ENCODE measurements around the gene MAML3.

MAML3 gene

DNA sequence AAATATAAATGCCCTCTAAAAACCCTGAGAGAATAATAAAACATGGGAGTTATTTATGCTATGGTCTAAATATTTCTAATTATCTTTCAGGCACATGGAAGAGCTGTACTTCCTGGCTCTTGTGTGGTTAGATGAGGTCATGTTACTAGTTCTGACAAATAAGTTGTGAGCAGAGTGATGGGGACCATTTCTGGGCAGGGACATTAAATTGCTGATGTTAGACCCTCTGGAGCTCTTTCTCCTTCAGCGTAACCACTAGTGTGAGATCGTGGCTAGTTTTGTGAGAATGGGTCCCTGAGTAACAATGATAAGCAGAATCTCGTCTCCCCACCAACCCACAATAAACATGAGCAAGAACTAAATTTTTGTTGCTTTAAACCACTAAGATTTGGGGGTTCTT lies 108.0 kb downstream of the MAML3 start:
- DNase-seq (ENCODE audit: low read depth): no peak

DNA sequence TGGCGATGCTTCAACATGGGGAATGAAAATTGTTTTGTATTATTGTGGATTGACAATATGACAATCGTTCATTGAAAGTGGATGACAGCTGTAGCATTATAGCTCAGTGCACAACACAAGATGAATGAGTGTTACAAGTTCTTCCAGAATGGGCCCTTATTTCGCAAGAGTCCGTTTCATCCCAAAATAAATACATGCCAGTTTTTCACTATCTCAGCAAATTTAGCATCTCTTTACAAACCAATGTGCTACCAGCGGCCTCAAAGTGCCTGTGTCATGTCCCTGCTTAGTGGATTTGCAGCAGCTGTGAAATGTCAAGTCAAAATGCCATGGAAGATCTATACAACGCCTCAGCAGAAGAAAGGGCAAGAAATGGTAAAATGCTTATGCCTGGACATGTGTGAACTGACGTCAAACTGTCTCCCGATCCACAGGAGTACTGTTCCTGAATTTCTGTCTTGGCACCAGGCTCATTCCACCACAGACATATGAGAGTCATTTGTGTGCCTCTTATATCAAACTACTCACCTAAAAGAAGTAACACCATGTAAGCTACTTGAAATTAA lies 109.6 kb downstream of the MAML3 start:
- DNase-seq (ENCODE audit: low read depth): no peak

DNA sequence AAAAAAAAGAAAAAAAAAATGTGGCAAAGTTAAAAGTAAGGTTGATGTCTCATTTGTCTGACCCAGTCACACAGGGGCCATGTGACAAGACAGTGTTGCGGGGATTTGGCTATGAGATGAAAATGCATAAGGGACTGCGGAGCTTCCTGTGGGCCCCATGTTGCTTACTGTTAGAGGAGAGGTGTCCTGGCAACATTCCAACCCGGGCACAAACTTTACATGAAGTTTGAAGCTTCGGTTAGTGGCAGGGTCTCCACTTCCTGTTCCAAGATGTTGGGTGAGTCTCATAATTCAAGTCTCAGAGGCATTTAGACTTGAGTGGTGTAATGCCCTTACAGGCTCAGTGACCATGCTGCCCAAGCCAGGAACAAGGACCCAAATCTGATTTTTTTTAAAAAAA lies 111.3 kb downstream of the MAML3 start:
- no peak for DNase-seq (ENCODE audit: low read depth)

DNA sequence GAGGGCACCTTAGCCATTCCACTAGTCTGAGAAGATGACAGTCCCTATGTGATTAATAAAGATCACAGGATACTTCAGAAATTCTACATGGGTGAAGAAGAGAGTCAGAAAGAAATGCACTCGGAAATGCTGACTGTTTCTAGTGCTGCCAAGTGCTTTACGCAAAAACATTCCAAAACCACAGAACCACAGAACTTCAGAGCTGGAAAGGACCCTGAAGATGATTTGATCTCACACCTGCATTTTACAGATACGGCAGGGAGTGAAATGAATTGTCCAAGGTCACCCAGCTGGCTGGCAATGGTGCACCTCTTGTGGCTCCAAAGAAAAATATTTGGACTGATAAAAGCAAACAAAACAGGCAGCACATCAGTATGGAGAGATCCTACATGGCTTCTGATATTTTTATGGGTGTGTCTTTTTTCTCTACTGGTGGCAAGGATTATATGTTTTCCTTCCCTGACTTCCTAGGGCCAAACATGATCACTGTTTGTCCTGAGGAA lies 115.9 kb downstream of the MAML3 start:
- no peak for DNase-seq (ENCODE audit: low read depth)

DNA sequence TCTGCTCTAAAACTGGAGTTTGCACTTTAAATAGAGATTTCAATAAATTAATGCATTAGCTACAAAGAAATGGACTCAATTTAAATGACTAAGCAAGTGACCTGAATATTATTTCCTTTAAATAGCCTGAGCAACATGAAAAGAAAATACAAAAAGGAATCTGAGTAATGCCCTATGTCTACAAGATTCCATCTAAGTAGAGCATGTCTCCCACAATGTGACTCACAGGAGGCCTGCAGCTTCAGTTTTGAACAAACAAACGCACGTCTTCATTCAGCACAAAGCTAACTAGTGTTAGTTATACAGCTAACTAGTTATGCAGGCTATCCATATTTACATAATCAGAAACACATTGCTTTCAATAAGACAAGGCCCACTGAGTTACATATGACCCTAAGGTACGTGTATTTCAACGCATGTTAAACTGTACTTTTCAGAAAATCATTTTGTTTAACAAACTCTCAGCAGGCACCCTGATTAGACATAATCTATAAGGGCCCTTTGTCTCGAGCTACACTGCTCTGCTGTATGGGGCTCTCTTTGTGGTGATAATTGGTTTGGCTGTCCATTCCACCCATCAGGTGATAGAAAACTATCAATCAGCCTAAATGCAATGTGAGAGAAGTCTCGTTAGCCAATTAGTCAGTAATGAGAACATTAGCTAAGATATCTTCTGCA lies 116.5 kb downstream of the MAML3 start:
- DNase-seq (ENCODE audit: low read depth): no peak

DNA sequence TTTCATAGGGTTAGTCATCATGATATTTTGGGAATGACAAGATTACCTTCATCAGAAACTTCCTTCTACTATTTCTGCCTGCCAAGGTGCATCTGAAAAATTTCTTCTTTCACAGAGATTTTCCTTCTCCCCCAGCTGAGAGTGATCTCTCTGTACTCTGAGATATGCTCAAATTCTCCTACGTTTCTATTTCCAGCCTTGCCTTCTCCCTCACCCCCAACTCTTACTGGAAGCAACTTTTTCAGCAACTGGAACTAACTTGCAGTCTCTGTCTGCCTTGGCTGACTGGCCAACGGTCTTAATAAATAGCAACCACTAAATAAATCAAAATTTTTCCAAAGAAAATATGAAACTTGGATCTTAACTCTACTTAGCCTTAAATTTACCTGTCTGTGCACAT lies 122.3 kb downstream of the MAML3 start:
- DNase-seq (ENCODE audit: low read depth): no peak

DNA sequence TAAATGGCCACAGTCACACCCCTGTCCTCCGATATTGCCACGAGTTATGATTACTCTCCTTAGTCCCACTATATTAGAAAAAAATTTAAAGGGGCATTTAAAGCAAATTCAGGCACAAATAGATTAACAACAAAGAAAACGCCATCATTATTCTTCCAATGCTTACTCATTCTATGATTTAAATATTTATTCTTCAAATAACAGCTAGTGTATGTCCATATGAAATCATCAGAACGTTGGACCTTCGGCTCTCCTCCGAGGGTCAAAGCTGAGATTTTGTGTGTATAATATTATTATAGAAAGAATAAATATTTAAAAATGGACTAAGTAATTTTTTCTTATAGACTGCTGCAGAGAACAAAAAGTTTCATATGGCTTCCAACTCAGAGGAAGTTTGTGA lies 122.9 kb downstream of the MAML3 start:
- DNase-seq (ENCODE audit: low read depth): no peak

DNA sequence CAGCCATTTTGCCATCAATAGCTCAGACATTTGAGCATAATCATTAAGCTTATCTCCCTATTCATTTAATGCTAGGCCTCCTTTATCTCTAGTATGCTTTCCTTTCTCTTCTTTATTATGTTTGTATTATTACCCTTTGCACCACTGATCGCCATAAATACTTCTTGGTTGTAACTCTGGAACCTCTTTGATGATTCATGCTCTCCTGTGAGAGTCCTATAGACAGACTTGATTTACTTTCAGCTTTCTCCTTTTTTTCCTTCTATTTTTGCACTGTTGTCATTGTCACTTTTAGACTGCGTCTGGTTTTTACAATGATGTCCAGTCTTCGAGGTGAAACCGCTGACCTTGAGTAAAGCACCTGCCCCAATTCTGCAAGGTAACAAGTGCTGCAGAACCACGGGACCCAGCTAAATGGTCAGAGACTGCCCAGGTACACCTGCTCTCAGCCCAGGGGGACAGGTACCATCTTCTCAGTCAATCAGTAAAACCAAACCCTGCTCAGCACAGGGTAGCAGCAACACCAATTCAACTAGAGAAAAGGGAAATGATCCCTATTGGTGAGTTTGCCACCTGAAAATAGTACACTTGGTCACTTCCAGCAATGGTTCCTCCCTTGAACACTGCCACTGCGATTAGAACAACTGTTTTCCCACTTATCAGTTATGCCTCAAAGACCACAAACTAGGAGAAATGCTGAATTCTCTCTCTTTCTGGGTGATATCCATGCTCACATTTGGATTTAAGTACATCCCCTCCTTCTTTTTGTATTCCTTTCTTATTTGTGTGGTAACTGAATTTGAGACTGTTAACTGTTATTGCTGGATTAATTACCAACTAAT lies 125.1 kb downstream of the MAML3 start:
- no peak for DNase-seq (ENCODE audit: low read depth)

DNA sequence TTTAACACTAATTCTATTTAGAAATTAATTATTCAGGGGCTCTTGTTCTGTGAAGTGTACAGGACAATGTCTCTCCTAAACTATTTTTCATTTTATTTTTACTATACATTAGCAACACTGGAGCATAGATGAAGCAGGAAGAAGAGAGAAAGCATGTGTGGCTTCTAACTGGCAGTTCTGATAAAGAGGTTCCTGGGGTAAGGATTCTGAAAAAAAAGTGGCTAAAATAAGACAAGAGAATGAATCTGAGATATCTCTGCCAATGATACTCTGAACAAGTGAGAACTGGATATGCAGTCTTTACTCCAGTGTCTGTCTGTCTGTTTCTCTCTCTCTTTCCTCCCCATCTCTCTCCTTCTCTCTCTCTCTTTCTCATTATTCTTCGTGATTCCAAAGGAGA lies 125.9 kb downstream of the MAML3 start:
- no peak for DNase-seq (ENCODE audit: low read depth)

DNA sequence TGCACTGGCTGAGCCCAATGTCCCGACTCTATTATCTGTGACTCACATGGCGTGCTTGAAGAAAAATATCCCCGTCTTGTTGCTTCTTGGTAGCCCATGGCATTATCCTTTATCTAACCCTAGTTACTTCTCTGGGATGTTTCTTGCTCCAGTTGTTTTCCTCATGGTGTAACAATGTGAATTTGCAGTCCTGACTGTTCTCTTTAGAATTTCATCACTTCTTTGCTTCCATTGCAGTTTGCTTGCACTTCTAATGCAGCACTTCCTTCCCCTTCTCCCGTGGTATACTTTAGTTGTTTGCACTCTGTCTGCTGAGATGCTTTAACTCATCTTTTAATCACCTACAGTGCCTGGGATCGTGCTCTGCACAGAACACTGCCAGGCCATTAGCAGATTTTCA lies 126.9 kb downstream of the MAML3 start:
- no peak for DNase-seq (ENCODE audit: low read depth)

DNA sequence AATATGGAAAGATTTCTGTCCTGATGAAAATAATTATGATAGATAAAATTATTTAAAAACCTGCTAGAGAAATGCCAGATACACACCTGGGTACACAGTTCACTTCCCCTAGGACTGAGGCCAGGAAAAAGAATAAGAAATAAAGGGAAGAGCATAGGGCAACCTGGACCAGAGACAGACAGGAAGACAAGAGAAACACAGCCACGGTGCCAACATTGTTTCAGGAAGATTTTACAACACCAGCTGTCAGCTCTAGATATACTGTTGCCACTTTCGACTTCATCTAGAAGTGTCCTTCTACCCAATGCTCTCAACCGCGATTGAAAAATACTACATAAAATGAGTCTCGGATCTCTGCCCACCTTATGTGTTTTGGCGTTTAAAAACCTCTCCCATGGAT lies 128.5 kb downstream of the MAML3 start:
- DNase-seq (ENCODE audit: low read depth): no peak

DNA sequence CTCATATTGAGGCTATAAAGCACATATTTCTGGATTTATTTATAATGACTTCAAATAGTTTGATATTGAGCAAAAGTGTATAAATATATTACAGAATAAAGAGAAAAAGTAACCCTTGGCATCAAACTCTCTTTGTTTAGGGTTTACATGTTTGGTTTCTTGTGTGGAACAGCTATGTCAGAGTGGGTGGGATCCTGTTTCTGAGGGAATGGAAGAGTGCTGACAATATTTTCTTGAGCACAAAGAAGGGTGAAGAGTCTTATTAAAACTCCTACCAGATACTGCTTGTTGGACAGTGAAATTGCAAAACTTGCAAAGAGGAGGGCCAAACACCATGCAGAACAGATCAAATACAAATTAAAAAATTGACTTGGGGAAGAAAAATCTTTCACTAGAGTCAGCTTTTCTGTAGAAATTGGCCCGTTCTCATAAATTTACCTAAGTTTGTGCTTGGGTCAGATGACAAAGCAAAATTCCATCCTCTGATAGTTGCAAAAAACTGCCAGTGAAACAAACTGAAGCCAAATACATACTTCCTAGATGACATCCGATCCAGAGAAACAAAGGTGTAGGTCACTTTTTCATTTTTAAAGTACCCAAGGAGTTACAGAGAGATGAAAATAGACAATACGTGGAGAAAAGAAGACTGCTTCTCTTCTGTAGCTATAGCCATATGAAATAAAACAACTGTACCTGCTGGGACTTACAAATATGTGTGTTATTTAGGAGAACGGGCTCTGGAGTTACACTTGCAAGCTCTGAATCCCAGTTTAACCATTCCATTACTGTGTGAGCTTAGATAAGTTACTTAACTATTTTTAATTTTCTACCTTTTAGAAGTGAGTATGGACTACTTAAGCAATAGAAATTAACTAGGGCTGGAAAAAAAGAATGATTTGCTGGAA lies 133.3 kb downstream of the MAML3 start:
- DNase-seq (ENCODE audit: low read depth): no peak

DNA sequence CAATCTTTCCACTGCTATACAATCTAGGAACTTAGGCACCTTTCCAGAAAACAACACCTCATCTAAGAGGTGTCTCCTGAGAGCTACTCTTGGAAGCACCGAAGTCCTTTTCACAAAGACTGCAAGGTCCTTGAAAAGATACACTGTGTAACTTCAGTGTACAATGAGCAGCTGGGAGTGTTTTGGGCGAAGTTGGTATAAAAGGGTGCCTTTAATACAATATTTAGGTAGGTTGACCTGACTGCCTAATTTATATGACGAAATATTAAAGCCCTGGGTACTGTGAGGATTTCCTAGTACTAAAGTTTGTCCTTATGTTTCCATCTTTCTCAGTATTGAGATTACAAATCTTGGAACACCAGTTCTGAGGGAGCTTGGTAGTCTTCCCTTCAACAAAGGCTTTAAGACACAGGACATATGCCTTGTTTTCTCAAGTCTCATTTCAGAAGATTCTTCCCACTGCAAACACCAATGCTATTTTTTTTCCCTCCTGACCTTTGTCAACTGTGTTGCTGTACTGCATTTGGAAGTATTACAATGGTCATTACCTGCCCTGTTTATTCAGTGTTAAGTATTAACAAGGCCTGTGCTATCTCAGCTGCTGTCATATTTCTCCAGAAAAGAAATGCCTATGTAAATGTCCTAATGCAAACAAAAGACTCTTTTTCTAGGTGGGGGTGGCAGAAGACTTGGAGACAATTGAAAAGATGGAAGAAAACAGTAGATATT lies 134.2 kb downstream of the MAML3 start:
- no peak for DNase-seq (ENCODE audit: low read depth)

DNA sequence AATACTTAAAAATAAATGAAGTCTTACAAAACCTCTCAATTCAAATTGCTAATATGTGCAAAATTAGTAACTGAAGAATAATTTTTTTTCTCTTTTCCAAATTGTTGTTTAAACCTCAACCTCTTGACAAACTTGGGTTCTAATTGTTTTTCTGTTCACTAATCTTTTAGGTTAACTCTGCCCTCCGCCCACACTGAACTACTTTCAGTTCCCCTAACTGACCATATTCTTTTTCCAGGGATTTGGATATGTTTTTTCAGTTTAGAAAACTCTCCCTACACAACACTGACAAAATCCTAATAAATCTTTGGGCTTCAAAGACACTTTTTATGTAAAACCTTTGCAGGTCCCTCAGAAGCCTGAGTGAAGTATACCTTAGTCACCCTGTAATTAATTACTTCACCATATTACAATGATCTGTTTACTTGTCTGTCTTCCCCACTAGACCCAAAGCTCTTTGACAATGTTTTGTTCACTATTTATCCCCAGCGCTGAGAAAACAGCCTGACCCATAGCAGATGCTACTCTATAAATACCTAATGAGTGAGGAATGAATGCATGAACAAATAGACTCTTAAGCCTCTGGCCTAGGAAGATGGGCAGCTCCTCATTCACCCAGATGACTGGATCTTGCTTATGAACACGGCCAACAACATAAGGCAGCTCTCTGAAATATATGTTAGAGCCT lies 134.9 kb downstream of the MAML3 start:
- no peak for DNase-seq (ENCODE audit: low read depth)

DNA sequence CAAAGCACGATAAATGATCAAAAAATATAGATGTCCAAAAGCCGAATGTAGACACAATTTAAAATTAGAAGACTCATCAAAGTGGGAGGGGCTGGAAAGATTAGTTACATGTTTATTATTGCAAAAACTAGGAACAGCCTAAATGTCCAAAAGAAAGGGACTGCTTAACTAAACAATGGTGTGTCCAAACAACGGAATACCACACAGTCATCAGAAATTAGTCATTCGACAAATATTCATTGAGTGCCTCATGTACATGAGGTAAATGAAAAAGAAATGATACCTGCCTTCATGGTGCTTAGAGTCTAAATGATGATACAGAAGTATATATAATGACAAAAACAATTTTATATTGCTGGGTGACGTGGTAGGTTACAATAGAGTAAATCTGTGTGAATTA lies 139.7 kb downstream of the MAML3 start:
- DNase-seq (ENCODE audit: low read depth): no peak

DNA sequence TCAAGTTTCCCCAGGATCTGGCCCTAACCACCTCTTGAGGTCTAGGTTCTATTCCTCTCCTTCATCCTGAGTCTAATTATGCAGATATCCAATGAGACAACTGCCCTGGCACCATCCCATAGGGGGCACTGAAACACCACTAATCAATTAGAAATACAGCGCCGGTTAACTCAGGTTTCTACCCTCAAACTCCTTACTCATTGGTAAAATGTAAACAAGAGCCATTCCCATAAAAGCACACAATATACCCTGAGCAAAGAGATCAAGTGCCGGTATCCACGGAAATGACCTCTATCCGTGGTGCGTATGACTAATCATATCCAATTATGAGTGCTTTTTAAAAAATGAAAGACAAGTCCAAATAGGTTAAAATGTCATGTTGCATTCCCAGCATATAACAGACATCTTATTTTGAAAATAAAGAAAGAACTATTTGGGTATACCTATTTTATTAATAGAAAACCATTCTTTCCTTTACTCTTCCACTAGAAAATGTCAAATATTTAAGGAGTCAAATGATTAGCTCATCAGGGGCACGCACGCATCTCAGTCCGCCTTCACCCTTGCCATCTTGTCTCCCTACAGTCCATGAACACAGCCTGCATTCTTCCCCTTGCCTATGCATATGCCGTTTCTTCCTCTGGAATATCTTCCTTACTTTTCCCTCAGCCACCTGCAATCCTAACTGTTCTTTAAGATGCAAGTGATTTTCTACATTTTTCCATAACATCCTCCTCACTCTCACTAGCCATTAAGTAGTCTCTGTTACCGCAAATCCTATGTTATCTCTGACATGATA lies 141.1 kb downstream of the MAML3 start:
- peak; percentile 20 for DNase-seq (ENCODE audit: low read depth)

DNA sequence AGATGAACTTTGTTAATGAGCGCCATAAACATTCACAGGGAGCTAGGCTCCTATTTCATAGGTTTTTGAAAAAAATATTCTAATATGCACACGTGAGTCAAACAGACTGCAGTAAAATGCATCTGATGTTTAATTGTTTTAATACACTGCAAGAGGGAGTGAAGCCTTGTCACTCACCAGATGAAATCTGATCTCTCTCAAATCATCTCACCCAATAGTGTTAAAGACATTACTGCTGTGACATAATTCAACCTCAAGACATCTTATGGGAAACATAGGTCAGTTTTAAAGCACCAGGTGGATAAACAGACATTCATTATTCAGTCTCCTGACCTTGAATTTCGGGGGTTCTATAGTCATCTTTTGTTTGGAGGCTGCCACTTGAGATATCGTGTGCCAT lies 148.3 kb downstream of the MAML3 start:
- DNase-seq (ENCODE audit: low read depth): no peak

DNA sequence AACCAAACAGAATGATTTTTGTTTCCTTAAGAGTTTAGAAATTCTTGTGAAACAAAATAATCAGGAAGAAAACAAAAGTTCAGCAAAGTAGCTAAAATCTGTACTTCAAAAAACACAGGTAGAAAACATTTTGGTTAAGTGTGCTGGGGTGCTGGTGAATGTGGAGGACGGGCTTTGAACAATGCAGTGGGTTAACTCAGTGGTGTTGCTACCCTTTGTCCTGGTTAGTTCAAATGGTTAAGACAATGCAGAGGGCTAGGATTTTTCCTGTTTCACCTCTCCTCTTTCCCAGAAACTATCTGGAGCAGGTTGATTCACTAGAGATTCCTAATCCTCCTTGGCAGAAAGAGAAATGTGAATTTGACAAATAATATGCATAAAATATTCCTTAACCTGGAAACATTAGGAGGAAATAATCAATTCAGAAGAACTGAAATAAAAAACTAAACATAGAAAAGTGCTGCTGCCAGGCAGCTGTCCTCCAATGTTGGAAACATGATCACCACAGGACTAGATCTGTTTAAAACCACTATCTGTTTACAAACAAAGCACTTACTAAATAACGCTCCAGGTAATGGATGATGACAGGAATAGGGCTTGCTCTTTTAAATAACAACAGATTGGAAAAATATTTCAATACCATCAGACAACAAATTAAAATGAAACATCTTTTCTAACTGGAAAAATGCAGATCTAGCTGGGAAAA lies 148.9 kb downstream of the MAML3 start:
- no peak for DNase-seq (ENCODE audit: low read depth)

DNA sequence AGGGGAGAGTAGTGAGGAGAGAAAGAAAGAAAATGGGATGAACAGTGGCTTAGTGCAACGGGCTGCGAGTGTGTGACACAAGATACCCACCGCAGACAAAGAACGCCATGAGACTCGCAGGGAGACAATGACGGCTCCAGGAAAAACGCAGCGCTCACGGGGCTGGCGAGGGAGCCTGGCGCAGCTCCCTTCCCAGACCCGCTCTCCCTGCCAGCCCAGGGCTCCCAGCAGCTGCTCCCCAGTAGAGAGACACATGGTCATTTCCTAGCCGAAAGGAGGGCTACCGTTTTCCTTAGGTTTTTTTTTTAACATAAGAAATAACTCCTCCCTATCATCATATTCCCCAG lies 149.5 kb downstream of the MAML3 start:
- peak; percentile 28 for DNase-seq (ENCODE audit: low read depth)

All from GM04504 (cell line).